Measurements from ENCODE around the gene PLA2G4E. TPM values are rescaled to one million over a fixed set of nuclear protein-coding genes. Genes with fewer than 3 reads are reported as not detected.

The PLA2G4E gene
- total RNA-seq, 1 experiment from 2014 or later: 0.09 TPM

- intact Hi-C loops (cut with micrococcal nuclease; ENCODE audit: unreplicated experiment): no loop called here
- CTCF ChIA-PET: interaction anchor here (1.4 kb wide), 1 partner anchor 10 kb away, joined by 9 read pairs; the partner anchor contains the start of gene EHD4
- TF ChIP-seq CTCF (IDR thresholded peaks at IDR 0.05; ENCODE audit: unreplicated experiment): no peak
- Mint-ChIP-seq H3K4me1 (ENCODE audit: low read depth, unreplicated experiment) (peaks cover 20% of the 10 kb centered on the region), H3K27me3 (ENCODE audit: unreplicated experiment) (no peaks in the 10 kb centered on the region), H3K36me3 (ENCODE audit: insufficient read depth, unreplicated experiment) (peaks cover 9% of the 10 kb centered on the region), H3K27ac (ENCODE audit: unreplicated experiment) (no peak overlapping the region), H3K4me3 (ENCODE audit: low read depth, unreplicated experiment) (no peak overlapping the region), H3K9me3 (ENCODE audit: low read depth, unreplicated experiment) (no peaks in the 10 kb centered on the region)
- no peak for DNase-seq
- BruUV-seq (replicated peaks): no TSS peak
Observed at GRCh38 chr15:41961595-41962202, 59.1 kb downstream of the PLA2G4E start.

DNA sequence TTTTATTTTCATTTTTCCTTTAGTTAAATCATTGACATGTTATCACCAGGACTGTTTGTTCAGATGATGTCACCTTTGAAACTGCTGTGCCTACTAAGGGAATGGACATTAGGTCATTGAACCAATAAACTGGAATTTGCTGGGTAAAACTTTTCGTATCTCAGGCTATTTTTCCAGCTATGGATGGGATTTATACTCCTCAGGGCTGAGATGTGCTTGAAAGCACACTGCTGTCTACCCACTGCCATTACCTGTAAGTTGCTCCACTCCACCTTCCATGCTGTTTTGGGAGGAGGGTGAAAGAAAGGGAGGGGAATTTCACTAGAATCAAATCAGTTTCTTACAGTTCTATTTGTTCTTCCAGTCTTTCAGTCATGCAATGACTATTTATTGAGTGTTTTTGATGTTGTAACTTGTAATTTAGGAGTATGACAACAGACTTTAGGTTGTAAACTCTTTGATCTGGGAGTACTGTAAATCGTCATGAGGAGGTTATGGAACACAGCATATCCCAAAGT, 59.8 kb downstream of the PLA2G4E start:
- TSS peak; percentile 84 for BruUV-seq (replicated peaks)
- H3K4me1 Mint-ChIP-seq (ENCODE audit: low read depth, unreplicated experiment): peaks cover 14% of the 10 kb centered on the region
- peaks cover 6% of the 10 kb centered on the region for H3K36me3 Mint-ChIP-seq (ENCODE audit: insufficient read depth, unreplicated experiment)
- no peak overlapping the region for H3K4me3 Mint-ChIP-seq (ENCODE audit: low read depth, unreplicated experiment)
- CTCF ChIA-PET: interaction anchor here (0.9 to 1.4 kb wide), 2 partner anchors 11 to 124 kb away, joined by 5 to 9 read pairs; partner anchors contain the start of gene EHD4
- no peaks in the 10 kb centered on the region for H3K9me3 Mint-ChIP-seq (ENCODE audit: low read depth, unreplicated experiment)
- H3K27ac Mint-ChIP-seq (ENCODE audit: unreplicated experiment): peak overlapping the region; percentile 63
- TF ChIP-seq CTCF (IDR thresholded peaks at IDR 0.05; ENCODE audit: unreplicated experiment): no peak
- H3K27me3 Mint-ChIP-seq (ENCODE audit: unreplicated experiment): no peaks in the 10 kb centered on the region
- intact Hi-C loops (cut with micrococcal nuclease; ENCODE audit: unreplicated experiment): no loop called here
- DNase-seq: no peak

DNA sequence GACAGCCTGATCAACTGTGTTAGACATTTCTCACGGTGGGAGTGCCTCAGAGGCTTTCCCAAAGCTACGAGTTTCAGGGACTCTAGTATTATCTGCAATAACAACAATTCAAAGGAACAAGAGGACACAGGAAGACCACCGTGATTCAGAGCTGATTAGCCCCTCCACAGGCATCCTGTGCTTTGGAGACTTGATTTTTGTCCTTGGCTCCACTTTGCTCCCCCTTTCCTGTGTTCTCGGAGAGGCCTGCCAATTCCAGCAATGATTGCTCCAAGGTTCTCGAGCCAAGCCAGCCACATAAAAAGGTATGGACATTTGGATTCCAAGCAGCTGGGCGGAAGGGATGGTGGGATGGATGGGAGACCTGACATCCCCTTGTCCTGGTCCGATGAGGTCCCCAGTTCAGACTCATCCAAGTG, 62.8 kb downstream of the PLA2G4E start:
- CTCF ChIA-PET: no interaction called here
- no peak overlapping the region for H3K27ac Mint-ChIP-seq (ENCODE audit: unreplicated experiment)
- no peak for TF ChIP-seq CTCF (IDR thresholded peaks at IDR 0.05; ENCODE audit: unreplicated experiment)
- H3K36me3 Mint-ChIP-seq (ENCODE audit: insufficient read depth, unreplicated experiment): peaks cover 4% of the 10 kb centered on the region
- no peaks in the 10 kb centered on the region for H3K9me3 Mint-ChIP-seq (ENCODE audit: low read depth, unreplicated experiment)
- intact Hi-C loops (cut with micrococcal nuclease; ENCODE audit: unreplicated experiment): no loop called here
- H3K27me3 Mint-ChIP-seq (ENCODE audit: unreplicated experiment): no peaks in the 10 kb centered on the region
- H3K4me1 Mint-ChIP-seq (ENCODE audit: low read depth, unreplicated experiment): peaks cover 9% of the 10 kb centered on the region
- DNase-seq: no peak
- BruUV-seq (replicated peaks): no TSS peak
- H3K4me3 Mint-ChIP-seq (ENCODE audit: low read depth, unreplicated experiment): no peak overlapping the region

DNA sequence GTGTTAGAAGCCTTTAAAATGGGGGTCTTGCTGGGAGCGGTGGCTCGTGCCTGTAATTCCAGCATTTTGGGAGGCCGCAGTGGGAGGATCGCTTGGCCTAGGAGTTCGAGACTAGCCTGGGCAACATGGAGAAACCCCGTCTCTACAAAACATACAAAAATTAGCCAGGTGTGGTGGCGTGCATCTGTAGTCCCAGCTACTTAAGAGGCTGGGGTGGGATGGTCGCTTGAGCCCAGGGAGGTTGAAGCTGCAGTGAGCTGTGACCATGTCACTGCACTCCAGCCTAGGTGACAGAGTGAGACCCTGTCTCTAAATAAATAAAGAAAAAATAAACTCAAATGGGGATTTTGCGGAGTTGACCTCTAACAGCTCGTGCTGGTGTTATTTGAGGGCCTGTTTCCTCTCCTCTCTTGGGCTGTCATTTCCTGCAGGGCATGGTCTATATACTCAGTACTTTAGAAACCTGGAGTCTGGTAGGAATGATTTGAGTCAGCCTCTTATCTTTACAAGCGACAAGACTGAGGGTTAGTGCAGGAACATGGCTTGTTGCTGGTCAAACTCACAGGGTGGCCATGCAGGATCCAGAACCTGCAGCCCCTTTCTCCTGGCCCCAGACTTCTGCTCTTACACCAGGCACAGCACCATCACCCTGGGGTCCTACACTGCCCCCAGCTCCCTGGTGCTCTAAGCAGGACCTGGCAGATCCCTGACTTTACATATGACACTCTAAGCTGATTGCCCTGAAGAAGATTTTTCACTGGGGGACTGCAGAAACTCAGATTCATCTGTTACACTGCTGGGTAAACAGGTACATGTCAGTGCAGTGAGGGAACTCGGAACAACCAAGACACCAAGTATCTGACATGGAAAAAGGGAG, 63.6 kb downstream of the PLA2G4E start:
- Mint-ChIP-seq H3K9me3 (ENCODE audit: low read depth, unreplicated experiment) (no peaks in the 10 kb centered on the region), H3K27ac (ENCODE audit: unreplicated experiment) (no peak overlapping the region), H3K4me1 (ENCODE audit: low read depth, unreplicated experiment) (peaks cover 8% of the 10 kb centered on the region), H3K4me3 (ENCODE audit: low read depth, unreplicated experiment) (no peak overlapping the region), H3K27me3 (ENCODE audit: unreplicated experiment) (no peaks in the 10 kb centered on the region), H3K36me3 (ENCODE audit: insufficient read depth, unreplicated experiment) (peaks cover 7% of the 10 kb centered on the region)
- no peak for TF ChIP-seq CTCF (IDR thresholded peaks at IDR 0.05; ENCODE audit: unreplicated experiment)
- no TSS peak for BruUV-seq (replicated peaks)
- DNase-seq: no peak
- CTCF ChIA-PET: no interaction called here
- intact Hi-C loops (cut with micrococcal nuclease; ENCODE audit: unreplicated experiment): no loop called here

Data from Calu3 (cell line).